OCI-LY3 (cell line): ENCODE results near the gene PAQR5.

ENCODE experiments used
- H2AFZ ChIP-seq: fragments of 200-600, 300-600 bp; shearing (Covaris generic); 2 replicates; pipeline ENCODE4 v1.6.0; 2014; ENCODE audit warnings: antibody characterized with exemption, low read depth, low read length
- H3K27ac ChIP-seq: fragments of 200-600, 300-600 bp; sonication (generic); 2 replicates; pipeline ENCODE4 v1.5.1; 2014; ENCODE audit warnings: mild to moderate bottlenecking, low read length, moderate library complexity, mixed read lengths
- H3K27me3 ChIP-seq: fragments of 200-600, 300-600 bp; sonication (generic); 2 replicates; pipeline ENCODE4 v1.6.1; 2014; ENCODE audit warnings: low read depth, low read length, mixed read lengths
- H3K36me3 ChIP-seq: fragments of 200-600, 300-600 bp; sonication (generic); replicated peaks from 2 replicates; pipeline ENCODE3; 2014; ENCODE audit warnings: low read depth, low read length, mixed read lengths
- H3K4me1 ChIP-seq: fragments of 300-600, 200-600 bp; sonication (generic); 2 replicates; pipeline ENCODE4 v1.6.1; 2014; ENCODE audit warnings: low read length, mixed read lengths
- H3K4me2 ChIP-seq: fragments of 200-600, 300-600 bp; sonication (generic); 2 replicates; pipeline ENCODE4 v1.6.1; 2014; ENCODE audit warnings: low read length, mixed read lengths
- H3K4me3 ChIP-seq: fragments of 300-600, 200-600 bp; sonication (generic); 2 replicates; pipeline ENCODE4 v1.5.1; 2014; ENCODE audit warnings: antibody characterized with exemption, mild to moderate bottlenecking, low read length, moderate library complexity
- H3K79me2 ChIP-seq: fragments of 300-600, 200-600 bp; shearing (Covaris generic); 2 replicates; pipeline ENCODE4 v1.6.1; 2014; ENCODE audit warnings: mild to moderate bottlenecking, low read length, mixed read lengths
- H3K9ac ChIP-seq: fragments of 300-600, 200-600 bp; shearing (Covaris generic); 2 replicates; pipeline ENCODE4 v1.6.0; 2014; ENCODE audit warnings: mild to moderate bottlenecking, low read length, moderate library complexity
- H3K9me3 ChIP-seq: fragments of 200-600, 300-600 bp; shearing (Covaris generic); 2 replicates; pipeline ENCODE4 v1.6.1; 2014; ENCODE audit warnings: low read length, mixed read lengths; ENCODE audit not compliant: insufficient read depth
- H4K20me1 ChIP-seq: fragments of 200-600, 300-600 bp; sonication (generic); 2 replicates; pipeline ENCODE4 v1.6.1; 2016; ENCODE audit warnings: low read length, mixed read lengths; ENCODE audit not compliant: insufficient read depth
- CTCF ChIP-seq: fragments of 200-600, 300-600 bp; sonication (generic); IDR thresholded peaks from 2 replicates; pipeline ENCODE4 v1.5.1; 2014; ENCODE audit warnings: antibody characterized with exemption, low read length, low read depth
- EZH2phosphoT487 ChIP-seq: fragments of 200-600 bp; shearing (Covaris generic); IDR thresholded peaks from 2 replicates; pipeline ENCODE4 v1.6.1; 2018; ENCODE audit warnings: antibody characterized with exemption, mixed run types, low read depth

Gene PAQR5

DNA sequence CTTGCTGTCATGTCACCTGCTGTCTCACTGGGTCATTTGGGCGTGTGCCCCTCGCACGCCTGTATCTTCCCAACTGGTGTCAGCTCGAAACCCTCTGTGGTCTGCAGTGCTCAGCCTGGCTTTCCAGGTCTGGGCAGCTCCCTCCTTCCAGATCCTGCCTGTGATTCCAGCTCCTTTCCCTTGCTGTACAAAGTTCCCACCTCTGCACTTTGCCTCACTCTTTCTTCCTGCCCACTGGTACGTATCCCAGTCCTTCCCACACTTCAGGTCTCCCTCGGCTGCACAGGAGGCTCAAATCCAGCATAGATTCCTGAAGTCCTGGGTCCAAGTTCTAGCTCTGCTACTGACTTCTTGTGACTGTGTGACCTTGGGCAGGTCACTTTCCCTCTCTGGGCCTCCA, 2.1 kb upstream of the PAQR5 start:
- H3K36me3 ChIP-seq = no peaks in the 10 kb centered on the region
- no peak overlapping the region for H3K4me3 ChIP-seq
- H3K9ac ChIP-seq = no peak overlapping the region
- no peaks in the 10 kb centered on the region for H3K9me3 ChIP-seq
- H3K4me1 ChIP-seq = no peaks in the 10 kb centered on the region
- no peak overlapping the region for H3K4me2 ChIP-seq
- H2AFZ ChIP-seq = no peak overlapping the region
- no peak for TF ChIP-seq EZH2phosphoT487
- TF ChIP-seq CTCF = no peak
- no peaks in the 10 kb centered on the region for H4K20me1 ChIP-seq
- peaks cover 17% of the 10 kb centered on the region; the same call in 1 of the 2 replicates for H3K27me3 ChIP-seq
- H3K79me2 ChIP-seq = no peaks in the 10 kb centered on the region
- H3K27ac ChIP-seq = no peak overlapping the region

DNA sequence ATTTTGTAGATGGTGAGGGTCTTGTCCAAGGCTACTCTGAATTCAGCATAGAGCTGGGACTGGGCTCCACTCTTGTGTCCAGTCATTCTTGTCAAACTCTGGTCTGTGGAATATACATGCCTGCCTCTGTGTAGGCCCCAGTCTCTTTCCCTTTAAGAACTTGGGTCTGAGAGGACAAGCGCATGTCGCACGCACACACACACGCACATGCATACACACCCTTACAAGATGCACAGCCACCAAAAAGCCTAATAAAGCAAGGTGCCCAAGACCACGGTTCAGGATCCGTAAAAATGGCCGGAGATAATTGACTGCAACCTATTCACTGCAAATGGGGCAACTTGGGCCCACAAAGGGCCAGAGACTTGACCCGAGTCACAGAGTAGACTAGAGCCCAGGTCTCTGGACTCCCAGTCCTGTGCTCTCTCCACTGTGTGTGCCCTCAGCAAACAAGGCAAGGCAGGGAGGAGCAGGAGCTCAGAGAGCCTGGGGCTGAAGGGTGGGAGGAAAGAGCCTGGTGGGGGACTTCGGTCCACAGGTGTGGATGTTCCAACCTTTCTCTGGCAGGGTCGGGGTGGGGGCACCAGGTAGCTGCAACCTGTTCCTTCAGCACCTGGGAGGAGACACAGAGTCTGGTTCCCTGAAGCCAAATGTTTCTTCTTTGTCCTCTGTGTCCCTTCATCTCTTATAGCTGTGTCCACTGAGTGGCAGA, 914 bp upstream of the PAQR5 start:
- no peaks in the 10 kb centered on the region for H3K4me1 ChIP-seq
- H3K4me3 ChIP-seq = no peak overlapping the region
- TF ChIP-seq EZH2phosphoT487 (no peak), CTCF (no peak)
- H2AFZ ChIP-seq = no peak overlapping the region
- H3K9me3 ChIP-seq = no peaks in the 10 kb centered on the region
- no peaks in the 10 kb centered on the region for H3K36me3 ChIP-seq
- no peak overlapping the region for H3K9ac ChIP-seq
- no peaks in the 10 kb centered on the region for H4K20me1 ChIP-seq
- H3K27ac ChIP-seq = no peak overlapping the region
- no peak overlapping the region for H3K4me2 ChIP-seq
- H3K27me3 ChIP-seq = peaks cover 17% of the 10 kb centered on the region; the same call in 1 of the 2 replicates
- H3K79me2 ChIP-seq = no peaks in the 10 kb centered on the region

DNA sequence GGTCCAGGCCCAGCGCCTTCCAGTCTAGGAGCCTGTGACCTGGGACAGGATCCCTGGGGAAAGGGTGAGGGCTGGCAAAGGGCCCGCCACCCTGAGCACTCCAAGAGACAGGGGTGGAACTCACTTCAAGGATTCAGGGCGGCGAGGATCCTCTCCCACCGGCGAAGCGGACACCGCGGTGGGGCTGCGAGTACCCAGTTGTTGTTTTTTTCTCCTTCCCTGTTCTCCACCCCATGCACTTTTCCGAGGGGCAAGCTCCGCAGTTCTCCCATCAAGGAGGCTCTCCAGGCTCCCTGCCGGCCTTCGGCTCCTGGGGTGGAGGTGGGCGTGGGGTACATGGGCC, 387 bp upstream of the PAQR5 start:
- H3K27ac ChIP-seq = no peak overlapping the region
- no peak overlapping the region for H3K4me3 ChIP-seq
- H3K36me3 ChIP-seq = no peaks in the 10 kb centered on the region
- no peaks in the 10 kb centered on the region for H4K20me1 ChIP-seq
- no peaks in the 10 kb centered on the region for H3K4me1 ChIP-seq
- H3K4me2 ChIP-seq = no peak overlapping the region
- H2AFZ ChIP-seq = no peak overlapping the region
- H3K9ac ChIP-seq = no peak overlapping the region
- H3K9me3 ChIP-seq = no peaks in the 10 kb centered on the region
- TF ChIP-seq CTCF = no peak
- no peak for TF ChIP-seq EZH2phosphoT487
- H3K27me3 ChIP-seq = peaks cover 17% of the 10 kb centered on the region; the same call in 1 of the 2 replicates
- no peaks in the 10 kb centered on the region for H3K79me2 ChIP-seq

DNA sequence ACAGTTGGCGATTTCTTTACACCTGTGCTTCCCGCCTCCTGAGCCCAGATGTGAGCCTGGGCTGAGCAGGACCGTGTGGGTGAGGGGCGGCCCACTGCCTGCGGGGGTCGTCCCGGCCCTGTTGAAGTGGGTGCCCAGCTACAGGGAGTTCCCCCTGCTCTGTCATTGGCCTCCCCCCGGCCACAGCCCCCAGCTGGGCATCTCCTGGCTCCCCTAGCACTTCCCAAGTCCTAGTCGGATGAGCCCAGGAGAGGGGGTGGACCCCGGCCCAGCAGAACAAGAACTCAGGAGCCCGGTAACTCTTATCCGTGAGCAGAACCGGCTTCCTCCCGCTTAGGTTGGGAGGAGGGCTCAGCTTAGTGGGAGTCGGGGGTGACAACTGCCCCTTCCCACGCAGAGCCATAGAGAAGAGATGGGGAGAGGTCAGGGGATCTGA, 757 bp downstream of the PAQR5 start:
- Histone ChIP-seq H3K4me3 (no peak overlapping the region), H2AFZ (no peak overlapping the region), H3K79me2 (no peaks in the 10 kb centered on the region), H3K27ac (no peak overlapping the region), H3K4me2 (no peak overlapping the region), H3K9me3 (no peaks in the 10 kb centered on the region), H3K36me3 (no peaks in the 10 kb centered on the region), H4K20me1 (no peaks in the 10 kb centered on the region), H3K4me1 (no peaks in the 10 kb centered on the region), H3K9ac (no peak overlapping the region), H3K27me3 (peaks cover 17% of the 10 kb centered on the region; the same call in 1 of the 2 replicates)
- TF ChIP-seq EZH2phosphoT487 = no peak
- TF ChIP-seq CTCF = no peak
